ENCODE results near the gene ITPR3. TPM values are rescaled to one million over a fixed set of nuclear protein-coding genes. Genes with fewer than 3 reads are reported as not detected.

ITPR3 gene
- total RNA-seq, 1 experiment from 2014 or later = 103 TPM

DNA sequence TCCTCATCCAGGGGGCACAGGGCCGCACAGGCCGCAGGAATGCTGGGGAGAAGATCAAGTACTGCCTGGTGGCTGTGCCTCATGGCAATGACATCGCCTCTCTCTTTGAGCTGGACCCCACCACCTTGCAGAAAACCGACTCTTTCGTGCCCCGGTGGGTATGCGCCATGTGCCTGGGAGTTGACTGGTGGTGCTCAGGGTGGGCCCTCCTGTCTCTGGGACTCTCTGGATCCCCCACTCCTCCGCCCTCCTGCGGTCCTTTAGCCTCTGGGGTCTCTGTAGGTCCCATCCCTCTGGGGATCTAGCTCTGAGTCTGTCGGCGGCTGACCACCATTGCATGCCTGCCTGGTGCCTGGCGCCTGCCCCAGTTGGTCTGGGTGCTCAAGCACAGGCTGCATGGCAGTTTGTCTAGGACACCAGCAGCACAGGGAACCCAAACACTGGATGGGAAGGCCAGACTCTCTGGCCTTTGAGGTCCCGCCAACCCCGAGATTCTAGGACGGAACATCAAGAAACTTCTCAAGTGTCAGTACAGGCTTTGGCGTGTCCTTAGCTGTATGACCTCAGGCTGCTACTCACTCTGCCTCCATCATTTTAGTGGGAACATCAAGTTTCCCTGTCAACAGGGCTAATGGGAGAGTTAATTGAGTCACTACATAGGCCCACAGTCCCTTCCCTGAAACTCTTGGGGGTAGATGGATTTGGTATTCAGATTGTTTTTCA, 42.8 kb downstream of the ITPR3 start:
- H3K4me3 ChIP-seq (replicated peaks in 1 of 2; ENCODE audit: low read depth in 1 of 2, low read length in 2 of 2) = no peak overlapping the region
- no peak overlapping the region for H3K9ac ChIP-seq (ENCODE audit: low read length)
- no peaks in the 10 kb centered on the region for H3K79me2 ChIP-seq (ENCODE audit: insufficient read depth, low read length)
- no peaks in the 10 kb centered on the region for H3K9me2 ChIP-seq (ENCODE audit: insufficient read depth)
- intact Hi-C loops (cut with micrococcal nuclease) = no loop called here
- H4K20me1 ChIP-seq (ENCODE audit: insufficient read depth) = no peaks in the 10 kb centered on the region
- peaks cover 26 to 27% of the 10 kb centered on the region in 2 experiments; a peak in 3 of 4 replicates for H3K36me3 ChIP-seq (ENCODE audit: control insufficient read depth in 1 of 2, insufficient read depth in 2 of 2, low read length in 2 of 2)
- no peaks in the 10 kb centered on the region for H3K27me3 ChIP-seq (ENCODE audit: insufficient read depth, low read length)
- peaks cover 3 to 9% of the 10 kb centered on the region in 2 experiments; a peak in 1 of 4 replicates for H3K4me1 ChIP-seq (ENCODE audit: control insufficient read depth in 1 of 2, insufficient read depth in 2 of 2, low read length in 2 of 2)
- ChIA-PET RAD21 (ENCODE audit: low non-redundant PET in 1 of 2, low total read pairs in 2 of 2, uncharacterized antibody in 2 of 2, unreplicated experiment in 2 of 2) (no interaction called here), POLR2A (no interaction called here), CTCF (no interaction called here)
- no peak overlapping the region for H2AFZ ChIP-seq (ENCODE audit: low read depth, low read length, poor library complexity, severe bottlenecking)
- no peak for DNase-seq (ENCODE audit: low read depth, low spot score)
- TF ChIP-seq TCF7L2 (IDR thresholded peaks at IDR 0.05; ENCODE audit: borderline replicate concordance, extremely low read depth, insufficient read depth, insufficient read length) (no peak), JUND (IDR thresholded peaks at IDR 0.05) (no peak), SP1 (IDR thresholded peaks at IDR 0.05; ENCODE audit: low read depth) (no peak), CEBPB (IDR thresholded peaks at IDR 0.05; ENCODE audit: low read depth) (no peak), ZNF274 (IDR thresholded peaks at IDR 0.05; ENCODE audit: low read depth, low read length) (no peak), EZH2 (IDR thresholded peaks at IDR 0.05) (no peak), EGR1 (IDR thresholded peaks at IDR 0.05; ENCODE audit: low read depth) (no peak), FOSL1 (IDR thresholded peaks at IDR 0.05; ENCODE audit: low read depth) (no peak), CBX3 (IDR thresholded peaks at IDR 0.05; ENCODE audit: low read depth) (no peak), YY1 (IDR thresholded peaks at IDR 0.05; ENCODE audit: extremely low read depth, insufficient replicate concordance, low read depth, low read length) (no peak), ZFX (IDR thresholded peaks at IDR 0.05) (no peak), SRF (IDR thresholded peaks at IDR 0.05; ENCODE audit: low read depth) (no peak), POLR2A (IDR thresholded peaks at IDR 0.05; ENCODE audit: borderline replicate concordance, extremely low read depth, insufficient read depth, insufficient read length) (no peak), EZH2phosphoT487 (IDR thresholded peaks at IDR 0.05; ENCODE audit: borderline replicate concordance) (no peak)
- TF ChIP-seq, protein P1, sequence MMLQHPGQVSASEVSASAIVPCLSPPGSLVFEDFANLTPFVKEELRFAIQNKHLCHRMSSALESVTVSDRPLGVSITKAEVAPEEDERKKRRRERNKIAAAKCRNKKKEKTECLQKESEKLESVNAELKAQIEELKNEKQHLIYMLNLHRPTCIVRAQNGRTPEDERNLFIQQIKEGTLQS (IDR thresholded peaks at IDR 0.05) = no peak
- TF ChIP-seq, protein P2, sequence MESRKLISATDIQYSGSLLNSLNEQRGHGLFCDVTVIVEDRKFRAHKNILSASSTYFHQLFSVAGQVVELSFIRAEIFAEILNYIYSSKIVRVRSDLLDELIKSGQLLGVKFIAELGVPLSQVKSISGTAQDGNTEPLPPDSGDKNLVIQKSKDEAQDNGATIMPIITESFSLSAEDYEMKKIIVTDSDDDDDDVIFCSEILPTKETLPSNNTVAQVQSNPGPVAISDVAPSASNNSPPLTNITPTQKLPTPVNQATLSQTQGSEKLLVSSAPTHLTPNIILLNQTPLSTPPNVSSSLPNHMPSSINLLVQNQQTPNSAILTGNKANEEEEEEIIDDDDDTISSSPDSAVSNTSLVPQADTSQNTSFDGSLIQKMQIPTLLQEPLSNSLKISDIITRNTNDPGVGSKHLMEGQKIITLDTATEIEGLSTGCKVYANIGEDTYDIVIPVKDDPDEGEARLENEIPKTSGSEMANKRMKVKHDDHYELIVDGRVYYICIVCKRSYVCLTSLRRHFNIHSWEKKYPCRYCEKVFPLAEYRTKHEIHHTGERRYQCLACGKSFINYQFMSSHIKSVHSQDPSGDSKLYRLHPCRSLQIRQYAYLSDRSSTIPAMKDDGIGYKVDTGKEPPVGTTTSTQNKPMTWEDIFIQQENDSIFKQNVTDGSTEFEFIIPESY (IDR thresholded peaks at IDR 0.05; ENCODE audit: extremely low read depth, insufficient replicate concordance, low read length) = no peak
- TF ChIP-seq, protein P3, sequence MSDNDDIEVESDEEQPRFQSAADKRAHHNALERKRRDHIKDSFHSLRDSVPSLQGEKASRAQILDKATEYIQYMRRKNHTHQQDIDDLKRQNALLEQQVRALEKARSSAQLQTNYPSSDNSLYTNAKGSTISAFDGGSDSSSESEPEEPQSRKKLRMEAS (IDR thresholded peaks at IDR 0.05) = no peak
- H3K27ac ChIP-seq (ENCODE audit: low read depth, low read length) = no peak overlapping the region
- no peak overlapping the region for H3K4me2 ChIP-seq (ENCODE audit: low read length)
- no TSS peak for BruUV-seq (replicated peaks)
- ATAC-seq = no peak
- no peaks in the 10 kb centered on the region for H3K9me3 ChIP-seq (ENCODE audit: control insufficient read depth in 1 of 2, insufficient read depth in 1 of 2, low read depth in 1 of 2, low read length in 2 of 2)
